GM23248 (cell line): ENCODE data around the gene TOX2. TPM values are rescaled to one million over a fixed set of nuclear protein-coding genes. Genes with fewer than 3 reads are reported as not detected.

Experiments used
- DNase-seq: peaks from one replicate; pipeline ENCODE4 v3.0.0-alpha.2; 2015
- H2AFZ ChIP-seq: fragments of 200-600 bp; sonication (generic); 2 replicates; pipeline ENCODE4 v1.6.1; 2016; ENCODE audit warnings: antibody characterized with exemption
- H3F3A ChIP-seq: fragments of 200-600 bp; sonication (generic); 2 replicates; pipeline ENCODE4 v1.6.1; 2016; ENCODE audit warnings: mild to moderate bottlenecking, antibody characterized with exemption, mixed run types; ENCODE audit not compliant: insufficient read depth
- H3K27ac ChIP-seq: fragments of 200-600 bp; sonication (generic); 2 replicates; pipeline ENCODE4 v1.5.1; 2016; ENCODE audit warnings: mild to moderate bottlenecking
- H3K27me3 ChIP-seq: fragments of 200-600 bp; sonication (generic); replicated peaks from 2 replicates; pipeline ENCODE4 v1.6.1; 2016; ENCODE audit warnings: mild to moderate bottlenecking; ENCODE audit not compliant: insufficient read depth
- H3K36me3 ChIP-seq: fragments of 200-600 bp; sonication (generic); 2 replicates; pipeline ENCODE4 v1.6.1; 2016; ENCODE audit warnings: low read depth, mild to moderate bottlenecking
- H3K4me1 ChIP-seq: fragments of 200-600 bp; sonication (generic); 2 replicates; pipeline ENCODE4 v1.6.1; 2016; ENCODE audit warnings: mild to moderate bottlenecking; ENCODE audit not compliant: insufficient read depth
- H3K4me2 ChIP-seq: fragments of 200-600 bp; sonication (generic); one replicate; pipeline ENCODE4 v1.6.1; 2016; ENCODE audit warnings: mild to moderate bottlenecking; ENCODE audit not compliant: unreplicated experiment
- H3K4me3 ChIP-seq: fragments of 200-600 bp; sonication (generic); 2 replicates; pipeline ENCODE4 v1.5.1; 2016; ENCODE audit warnings: mild to moderate bottlenecking
- H3K79me2 ChIP-seq: fragments of 200-600 bp; sonication (generic); 2 replicates; pipeline ENCODE4 v1.6.1; 2016; ENCODE audit warnings: mild to moderate bottlenecking; ENCODE audit not compliant: insufficient read depth
- H3K9ac ChIP-seq: fragments of 200-600 bp; sonication (generic); 2 replicates; pipeline ENCODE4 v1.6.1; 2016; ENCODE audit warnings: mild to moderate bottlenecking
- H3K9me2 ChIP-seq: fragments of 200-600 bp; sonication (generic); 2 replicates; pipeline ENCODE4 v1.6.1; 2016; ENCODE audit warnings: mixed run types, mild to moderate bottlenecking, moderate library complexity; ENCODE audit not compliant: insufficient read depth
- H3K9me3 ChIP-seq: fragments of 200-600 bp; sonication (generic); one replicate; pipeline ENCODE4 v1.6.1; 2017; ENCODE audit warnings: low read depth
- H4K20me1 ChIP-seq: fragments of 200-600 bp; sonication (generic); 2 replicates; pipeline ENCODE4 v1.6.0; 2016; ENCODE audit not compliant: insufficient read depth
- EZH2 ChIP-seq: fragments of 200-600 bp; sonication (generic); IDR thresholded peaks from 2 replicates; pipeline ENCODE4 v1.6.1; 2018; ENCODE audit warnings: antibody characterized with exemption, mild to moderate bottlenecking; ENCODE audit not compliant: insufficient read depth, poor library complexity, severe bottlenecking
- EZH2phosphoT487 ChIP-seq: fragments of 200-600 bp; sonication (generic); IDR thresholded peaks from 2 replicates; pipeline ENCODE4 v1.6.1; 2018; ENCODE audit warnings: antibody characterized with exemption, moderate library complexity, mild to moderate bottlenecking, low read depth; ENCODE audit not compliant: insufficient read depth
- whole genome bisulfite sequencing, 2 experiments: methylation state at CpG; one replicate each; pipeline ENCODE4 v1.1.6; 2015 to 2017; ENCODE audit warnings: low lambda C conversion rate in 2 of 2, low coverage in 1 of 2; ENCODE audit errors: missing lambda C conversion rate in 2 of 2; 5-methylcytosine and 5-hydroxymethylcytosine counted together
- in situ Hi-C: fragments of 300-500 bp; cut with MboI; formaldehyde crosslinking; loops from 2 replicates; pipeline ENCODE4 v1.15.0; 2020
- polyA plus RNA-seq: library from polyadenylated mRNA; unstranded; fragments of >200 nt; fragmentation: Nextera tagmentation; extraction: Ambion mirVana; gene quantifications from 2 replicates; pipeline ENCODE4 v1.2.1, GENCODE V29; 2016
- total RNA-seq: library from RNA; depleted of rRNA; stranded (reverse); fragments of >200 nt; shearing (Covaris generic); gene quantifications from 2 replicates; pipeline ENCODE4 v1.2.3, GENCODE V29; 2014

TOX2 gene
- total and polyA plus RNA-seq, 2 experiments from 2014 or later: 0.97 to 15.9 TPM

GRCh38 chr20:43942667-43943285 lies 28.1 kb downstream of the TOX2 start:
- H3K4me2 ChIP-seq: peak overlapping the region; percentile 64
- H3K4me1 ChIP-seq: peaks cover 44% of the 10 kb centered on the region
- in situ Hi-C loops: no loop called here
- 51 to 58% methylated on average over 9 of the region's 9 CpGs for WGBS, 2 experiments
- no peaks in the 10 kb centered on the region for H3K27me3 ChIP-seq
- no peaks in the 10 kb centered on the region for H3K9me3 ChIP-seq
- H3K79me2 ChIP-seq: no peaks in the 10 kb centered on the region
- H3F3A ChIP-seq: peaks cover 32% of the 10 kb centered on the region
- peak overlapping the region; percentile 51 for H3K27ac ChIP-seq
- H3K9ac ChIP-seq: peak overlapping the region; percentile 59
- DNase-seq: peak; percentile 88
- no peaks in the 10 kb centered on the region for H3K36me3 ChIP-seq
- H3K9me2 ChIP-seq: no peaks in the 10 kb centered on the region
- H4K20me1 ChIP-seq: no peaks in the 10 kb centered on the region
- no peak overlapping the region for H3K4me3 ChIP-seq
- H2AFZ ChIP-seq: no peak overlapping the region
- no peak for TF ChIP-seq EZH2phosphoT487
- no peak for TF ChIP-seq EZH2

GRCh38 chr20:43943725-43944124 lies 29.1 kb downstream of the TOX2 start:
- in situ Hi-C loops: no loop called here
- H3K27me3 ChIP-seq: no peaks in the 10 kb centered on the region

DNA sequence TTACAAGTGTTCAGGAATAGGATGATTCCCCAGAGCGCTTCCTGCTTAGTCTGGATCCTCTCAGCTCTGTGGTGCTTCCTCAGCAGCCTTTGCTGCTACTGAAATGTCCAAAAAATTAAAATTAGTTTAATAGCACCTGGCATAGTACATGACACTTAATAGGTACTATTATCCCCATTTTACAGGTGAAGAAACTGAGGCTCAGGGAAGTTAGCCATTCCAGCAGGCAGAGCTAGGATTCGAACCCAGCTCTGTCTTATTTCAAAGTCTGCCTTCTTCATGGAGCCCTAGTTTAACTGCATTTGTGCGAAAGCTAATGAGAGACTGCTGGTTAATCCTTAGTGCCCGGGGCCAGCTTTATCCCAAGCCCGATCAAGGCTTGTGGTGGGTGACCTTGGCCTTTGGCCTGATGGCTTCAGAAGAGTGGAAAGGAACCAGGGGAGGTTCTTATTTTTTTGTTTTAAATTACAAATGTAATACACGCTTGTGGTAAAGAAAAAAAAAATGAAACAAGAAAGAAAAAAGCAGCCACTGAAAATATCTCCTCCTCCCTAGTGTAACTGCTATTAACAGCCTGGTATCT lies 30.1 kb downstream of the TOX2 start:
- in situ Hi-C loops: no loop called here
- Histone ChIP-seq H3K9me2 (no peaks in the 10 kb centered on the region), H3K4me3 (no peak overlapping the region), H3K36me3 (no peaks in the 10 kb centered on the region), H3K27me3 (no peaks in the 10 kb centered on the region), H4K20me1 (no peaks in the 10 kb centered on the region), H3K9ac (no peak overlapping the region), H3F3A (peaks cover 25% of the 10 kb centered on the region), H2AFZ (no peak overlapping the region), H3K79me2 (no peaks in the 10 kb centered on the region), H3K4me1 (peaks cover 28% of the 10 kb centered on the region), H3K4me2 (no peak overlapping the region), H3K27ac (no peak overlapping the region), H3K9me3 (no peaks in the 10 kb centered on the region)
- DNase-seq: no peak
- TF ChIP-seq EZH2phosphoT487 (no peak), EZH2 (no peak)
- WGBS, 2 experiments: 84 to 88% methylated on average over 6 of the region's 6 CpGs

More at GRCh38 chr20:43943725-43944124, 29.1 kb downstream of the TOX2 start:
- no peak overlapping the region for H3K9ac ChIP-seq
- no peaks in the 10 kb centered on the region for H3K36me3 ChIP-seq
- no peak overlapping the region for H3K27ac ChIP-seq
- 88 to 91% methylated on average over 5 of the region's 5 CpGs for WGBS, 2 experiments
- no peak overlapping the region for H2AFZ ChIP-seq
- H3K4me1 ChIP-seq: peaks cover 35% of the 10 kb centered on the region
- TF ChIP-seq EZH2phosphoT487: no peak
- no peak for TF ChIP-seq EZH2
- H3K9me3 ChIP-seq: no peaks in the 10 kb centered on the region
- H3K79me2 ChIP-seq: no peaks in the 10 kb centered on the region
- no peak overlapping the region for H3K4me3 ChIP-seq
- H4K20me1 ChIP-seq: no peaks in the 10 kb centered on the region
- no peaks in the 10 kb centered on the region for H3K9me2 ChIP-seq
- H3K4me2 ChIP-seq: no peak overlapping the region
- peaks cover 32% of the 10 kb centered on the region for H3F3A ChIP-seq
- DNase-seq: no peak

GRCh38 chr20:43945391-43946205 lies 30.9 kb downstream of the TOX2 start:
- TF ChIP-seq EZH2phosphoT487 (no peak), EZH2 (no peak)
- in situ Hi-C loops: no loop called here

More at GRCh38 chr20:43945391-43946205, 30.9 kb downstream of the TOX2 start:
- H3K79me2 ChIP-seq: no peaks in the 10 kb centered on the region
- no peaks in the 10 kb centered on the region for H3K36me3 ChIP-seq
- no peak overlapping the region for H3K4me2 ChIP-seq
- peaks cover 19% of the 10 kb centered on the region for H3K4me1 ChIP-seq
- no peaks in the 10 kb centered on the region for H3K9me3 ChIP-seq
- no peaks in the 10 kb centered on the region for H4K20me1 ChIP-seq
- H3K27me3 ChIP-seq: no peaks in the 10 kb centered on the region
- no peak for DNase-seq
- H3K27ac ChIP-seq: no peak overlapping the region
- peaks cover 20% of the 10 kb centered on the region for H3F3A ChIP-seq
- no peak overlapping the region for H3K9ac ChIP-seq
- no peaks in the 10 kb centered on the region for H3K9me2 ChIP-seq
- H3K4me3 ChIP-seq: no peak overlapping the region
- H2AFZ ChIP-seq: no peak overlapping the region
- 91% methylated on average over 24 of the region's 24 CpGs for WGBS, 2 experiments
